Measurements from ENCODE around the gene IL6ST.

The IL6ST gene

DNA sequence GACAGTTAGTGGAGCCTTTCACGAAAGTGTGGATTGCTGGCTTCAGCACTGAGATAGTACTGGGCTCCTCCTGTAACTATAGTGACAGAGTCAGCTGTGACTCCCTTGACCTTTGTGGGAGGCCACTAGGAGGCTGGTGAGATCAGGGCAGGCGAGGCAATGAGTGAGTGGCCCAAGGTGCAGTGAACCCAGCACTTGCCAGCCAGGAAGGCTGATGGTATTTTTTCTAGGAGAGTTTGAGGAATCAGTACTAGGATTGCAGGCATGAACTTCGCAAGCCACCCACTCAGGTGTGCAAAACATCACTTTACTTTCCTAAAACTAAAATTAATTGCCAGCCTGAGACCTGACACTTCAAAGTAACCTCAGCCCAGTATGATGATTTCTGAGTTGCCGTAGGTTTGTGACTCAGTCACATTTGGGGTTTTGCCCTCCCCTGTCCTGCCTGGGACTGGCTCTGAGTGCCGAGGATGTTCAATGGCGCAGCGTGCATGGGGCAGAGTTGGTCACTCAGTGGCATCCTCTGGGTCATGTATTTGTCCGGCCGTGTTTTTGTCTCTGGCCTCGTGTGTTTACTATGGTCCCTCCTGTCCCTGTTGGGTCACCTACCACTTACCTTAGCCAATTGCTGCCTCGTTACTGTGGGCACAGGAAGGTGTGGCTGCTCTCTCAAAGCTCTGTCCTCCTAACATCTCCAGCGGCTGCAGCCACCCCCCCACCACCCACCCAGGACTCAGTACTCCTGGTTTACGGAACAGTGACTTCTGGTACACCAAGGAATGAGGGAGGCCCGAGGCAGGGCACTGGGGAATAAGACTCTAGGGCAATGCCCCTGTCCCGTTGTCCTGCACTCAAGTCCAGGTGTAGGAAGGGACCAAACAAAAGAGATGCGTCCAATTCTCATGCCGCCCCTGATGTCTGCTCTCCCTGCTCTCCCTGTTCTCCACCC is 76.4 kb downstream of the IL6ST start:
- no peak for DNase-seq

DNA sequence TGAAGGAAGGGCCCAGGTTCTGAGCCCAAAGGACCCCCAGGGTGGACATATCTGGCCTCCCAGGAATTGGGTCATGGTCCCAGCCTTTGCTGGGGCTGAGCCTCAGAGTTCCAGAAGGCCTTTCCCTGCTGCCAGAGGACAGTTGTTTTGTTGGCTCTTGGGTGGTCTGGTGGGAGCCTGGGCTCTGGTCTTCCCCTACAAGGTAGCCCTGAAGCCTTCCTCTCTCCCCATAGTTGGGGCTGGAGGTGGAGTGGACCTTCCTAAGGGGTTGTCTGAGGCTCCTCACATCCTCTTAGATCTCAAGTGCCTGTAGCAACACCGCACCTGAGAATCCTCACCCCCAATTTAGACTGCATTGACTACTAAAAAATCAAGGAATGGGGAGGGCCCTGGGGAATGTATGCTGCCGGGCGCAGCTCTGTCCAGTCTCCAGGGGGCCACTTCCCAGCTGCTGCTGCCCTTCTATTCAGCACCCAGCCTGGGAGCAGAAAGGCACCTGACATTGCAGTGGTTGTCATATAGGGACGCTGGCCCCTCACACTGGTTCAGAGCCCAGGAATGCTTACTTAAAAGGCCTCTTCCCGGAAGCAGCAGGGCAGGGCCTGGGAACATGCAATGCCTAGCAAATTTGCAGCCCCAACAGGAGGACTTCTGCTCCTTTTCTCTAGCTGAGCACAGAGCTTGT is 77.2 kb downstream of the IL6ST start:
- no peak for DNase-seq

DNA sequence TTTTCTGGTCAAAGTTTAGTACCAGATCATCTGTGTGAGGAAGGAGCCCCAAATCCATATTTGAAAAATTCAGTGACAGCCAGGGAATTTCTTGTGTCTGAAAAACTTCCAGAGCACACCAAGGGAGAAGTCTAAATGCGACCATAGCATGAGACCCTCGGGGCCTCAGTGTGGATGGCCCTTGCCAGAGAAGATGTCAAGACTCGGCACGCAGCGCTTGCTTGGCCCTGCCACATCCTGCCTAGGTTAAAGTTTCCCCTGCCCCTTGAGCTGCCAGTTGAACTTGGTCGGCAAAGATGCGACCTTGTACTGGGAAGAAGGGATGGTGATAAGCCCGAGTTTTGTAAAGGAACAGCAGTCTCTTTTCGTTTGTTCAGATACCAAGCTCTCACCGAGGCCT is 77.8 kb downstream of the IL6ST start:
- no peak for DNase-seq

DNA sequence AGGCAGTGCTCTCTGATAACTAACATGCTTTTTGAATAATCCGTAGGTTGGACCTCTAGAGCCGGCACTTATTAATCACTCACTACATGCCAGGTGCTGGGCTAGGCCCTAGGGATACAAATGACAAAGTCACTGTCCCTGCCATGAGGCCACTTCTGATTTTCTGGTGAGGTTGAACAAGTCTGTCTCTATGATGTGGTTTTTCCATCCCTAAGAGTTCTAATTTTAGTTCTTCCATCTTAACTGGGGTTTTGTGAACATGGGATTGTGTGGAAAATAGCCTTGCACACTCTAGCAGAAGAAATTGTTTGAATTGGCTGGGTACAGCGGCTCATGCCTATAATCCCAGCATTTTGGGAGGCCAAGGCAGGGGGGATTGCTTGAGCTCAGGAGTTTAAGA is 79.0 kb downstream of the IL6ST start:
- no peak for DNase-seq

DNA sequence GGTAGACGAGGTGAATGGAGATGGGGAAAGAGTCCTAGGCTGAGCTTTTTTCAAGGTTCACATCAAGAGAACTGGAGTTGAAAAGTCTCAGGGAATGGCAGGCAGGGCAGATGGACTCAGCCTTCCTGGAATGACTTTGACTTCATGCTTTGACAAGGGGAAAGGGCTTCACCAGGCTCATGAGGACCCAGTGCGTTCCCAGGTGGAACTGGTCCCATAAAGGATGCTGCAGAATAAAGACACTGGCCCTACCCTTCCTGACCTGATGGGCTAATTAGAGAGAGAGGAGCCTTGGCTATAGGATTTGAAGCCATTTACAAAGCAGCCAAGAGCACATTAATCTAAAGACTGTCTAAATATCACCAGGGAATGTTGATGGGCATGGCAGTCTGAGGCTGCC is 79.8 kb downstream of the IL6ST start:
- no peak for DNase-seq

DNA sequence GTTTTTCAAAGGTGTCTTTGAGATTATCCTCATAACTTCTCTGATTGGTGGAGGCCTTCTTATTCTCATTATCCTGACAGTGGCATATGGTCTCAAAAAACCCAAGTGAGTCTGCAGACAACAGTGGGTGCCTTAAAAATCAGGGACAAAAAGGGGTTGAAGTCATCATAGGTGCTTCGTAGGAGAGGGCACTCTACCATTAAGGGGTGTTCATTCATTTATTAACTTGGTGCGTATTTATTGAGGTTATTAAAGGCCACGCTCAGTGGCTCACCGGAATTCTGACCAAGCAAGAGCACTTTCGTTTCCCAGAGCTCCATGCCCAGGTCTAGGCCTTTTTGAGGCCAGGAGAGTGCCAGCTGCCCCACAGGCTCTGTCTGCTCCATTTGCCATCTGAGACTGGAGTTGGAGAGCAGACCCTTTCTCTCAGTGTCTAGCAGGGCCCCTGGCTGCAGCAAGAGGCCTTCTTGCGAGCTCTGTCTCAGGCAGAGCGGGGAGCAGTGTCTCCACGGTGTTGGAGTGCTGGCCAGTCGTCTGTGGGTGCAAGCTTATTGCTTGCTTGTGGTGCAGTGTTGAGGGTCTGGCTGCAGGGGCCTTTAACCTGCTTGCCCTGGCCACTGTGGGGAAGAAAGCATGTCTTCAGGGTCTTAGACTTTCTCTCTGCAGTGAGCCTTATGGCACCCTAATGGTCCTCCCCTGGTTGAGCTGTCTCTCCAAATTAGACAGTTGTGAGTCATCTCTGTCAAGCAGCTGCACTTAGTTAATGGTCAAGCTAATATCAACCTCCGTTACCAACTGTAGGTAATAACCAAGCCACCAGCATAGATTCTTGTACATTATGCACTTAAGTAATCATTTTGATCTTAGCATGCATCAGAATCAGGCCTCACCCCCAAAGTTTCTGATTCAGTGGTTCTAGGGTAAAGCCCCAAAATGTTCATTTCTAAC is 81.0 kb downstream of the IL6ST start:
- no peak for DNase-seq

DNA sequence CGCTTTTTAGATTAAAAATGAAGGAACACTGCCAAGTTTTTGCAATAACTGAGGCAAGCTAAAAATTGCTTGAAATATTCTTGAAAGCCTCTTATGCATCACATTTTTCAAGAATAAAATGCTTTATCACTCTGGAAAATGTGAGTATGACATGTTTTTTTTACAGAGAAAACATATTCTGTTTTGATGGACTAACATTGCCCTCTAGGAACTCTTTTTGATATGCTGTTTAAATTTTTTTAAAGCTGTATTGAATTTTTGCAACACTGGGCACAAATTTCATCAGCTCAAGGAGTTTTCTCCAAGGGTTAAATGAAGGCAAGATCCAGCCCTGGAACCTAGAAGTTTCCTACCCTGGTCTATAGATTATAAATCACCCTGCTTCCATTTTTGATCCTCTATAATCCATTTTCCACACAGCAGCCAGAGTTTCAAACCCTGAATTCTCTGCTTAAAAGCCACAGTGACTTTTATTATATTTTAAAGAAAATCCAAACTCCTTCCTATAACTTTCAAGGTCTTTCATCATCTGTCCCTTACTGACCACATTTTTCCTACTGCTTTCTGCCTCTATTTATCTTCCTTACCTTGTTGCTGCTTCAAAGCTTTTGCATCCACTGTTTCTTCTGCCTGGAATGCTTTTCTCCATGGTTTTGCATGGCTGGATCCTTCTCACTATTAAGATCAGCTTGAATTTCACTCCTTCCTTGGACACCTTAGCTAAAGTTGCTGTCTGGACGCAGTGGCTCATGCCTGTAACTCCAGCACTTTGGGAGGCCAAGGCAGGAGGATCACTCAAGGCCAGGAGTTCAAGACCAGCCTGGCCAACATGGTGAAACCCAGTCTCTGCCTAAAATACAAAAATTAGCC is 82.7 kb downstream of the IL6ST start:
- no peak for DNase-seq

DNA sequence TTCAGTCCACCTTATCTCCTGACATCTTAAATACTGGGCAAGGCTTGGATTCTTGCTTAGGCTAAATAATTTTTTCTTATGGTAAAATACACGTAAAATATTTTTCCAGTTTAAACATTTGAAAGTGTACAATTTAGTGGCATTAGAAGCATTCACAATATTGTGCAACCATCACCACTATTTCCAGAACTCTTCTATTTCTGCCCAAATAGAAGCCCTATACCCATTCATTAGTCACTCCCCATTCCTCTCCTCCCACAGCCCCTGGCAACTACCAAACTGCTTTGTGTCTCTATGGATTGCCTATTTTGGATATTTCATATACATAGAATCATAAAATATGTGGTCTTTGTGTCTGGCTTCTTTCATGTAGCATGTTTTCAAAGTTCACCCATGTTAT is 86.0 kb downstream of the IL6ST start:
- DNase-seq = no peak

DNA sequence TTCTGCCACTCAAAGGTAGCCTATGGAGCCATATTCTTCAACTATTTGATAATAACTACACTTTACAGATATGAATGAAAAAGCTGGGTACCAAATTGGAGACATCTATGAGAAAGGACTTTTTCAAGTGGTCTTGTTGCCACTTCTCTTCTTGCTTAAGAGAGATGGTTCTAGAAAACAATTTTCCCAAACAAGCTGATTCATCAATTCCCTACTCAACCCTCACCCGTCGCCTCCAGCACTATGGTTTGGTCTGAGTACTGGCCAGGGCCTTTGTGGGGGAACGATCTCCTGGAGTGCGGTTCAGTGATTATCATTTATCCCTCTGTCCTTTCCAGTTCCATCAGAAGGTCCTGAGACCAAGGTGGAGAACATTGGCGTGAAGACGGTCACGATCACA is 86.8 kb downstream of the IL6ST start:
- no peak for DNase-seq

DNA sequence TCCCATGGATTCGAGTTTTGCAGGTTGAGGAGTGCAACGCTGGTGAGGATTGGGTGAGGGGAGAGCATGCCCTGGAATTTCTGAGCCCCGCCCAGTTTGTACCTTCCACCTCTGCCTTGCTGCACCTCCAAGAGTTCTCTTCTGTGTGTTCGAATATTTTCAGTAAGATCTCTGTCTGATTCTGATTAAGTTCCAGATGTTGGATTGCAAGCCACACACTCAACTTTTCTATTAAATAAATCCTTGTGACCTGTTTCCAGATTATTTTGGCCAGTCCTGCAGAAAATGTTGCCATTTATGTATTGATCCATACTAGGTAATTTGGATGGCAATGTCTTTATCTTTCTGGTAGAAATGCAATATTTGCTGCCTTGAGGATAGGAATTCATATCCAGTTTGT is 89.5 kb downstream of the IL6ST start:
- DNase-seq = no peak

DNA sequence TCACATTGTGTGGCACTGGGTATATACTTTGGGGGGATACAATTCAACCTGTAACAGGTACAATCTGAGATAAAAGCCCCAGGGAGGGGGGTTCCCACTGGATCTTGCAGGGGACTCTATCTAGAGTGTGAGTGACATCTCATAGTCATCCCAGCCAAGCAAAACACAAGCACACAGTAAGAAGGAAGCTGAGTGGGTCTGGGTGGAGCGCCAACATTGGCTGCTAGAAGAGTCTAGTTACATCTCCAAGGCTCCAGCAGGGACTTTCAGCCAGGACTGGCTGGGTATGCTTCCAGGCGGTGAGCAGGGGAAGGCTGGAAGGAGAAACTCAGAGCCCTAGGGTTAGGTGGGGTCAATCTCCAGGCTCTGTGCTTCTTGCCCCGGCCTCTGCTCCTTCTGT is 90.6 kb downstream of the IL6ST start:
- no peak for DNase-seq

DNA sequence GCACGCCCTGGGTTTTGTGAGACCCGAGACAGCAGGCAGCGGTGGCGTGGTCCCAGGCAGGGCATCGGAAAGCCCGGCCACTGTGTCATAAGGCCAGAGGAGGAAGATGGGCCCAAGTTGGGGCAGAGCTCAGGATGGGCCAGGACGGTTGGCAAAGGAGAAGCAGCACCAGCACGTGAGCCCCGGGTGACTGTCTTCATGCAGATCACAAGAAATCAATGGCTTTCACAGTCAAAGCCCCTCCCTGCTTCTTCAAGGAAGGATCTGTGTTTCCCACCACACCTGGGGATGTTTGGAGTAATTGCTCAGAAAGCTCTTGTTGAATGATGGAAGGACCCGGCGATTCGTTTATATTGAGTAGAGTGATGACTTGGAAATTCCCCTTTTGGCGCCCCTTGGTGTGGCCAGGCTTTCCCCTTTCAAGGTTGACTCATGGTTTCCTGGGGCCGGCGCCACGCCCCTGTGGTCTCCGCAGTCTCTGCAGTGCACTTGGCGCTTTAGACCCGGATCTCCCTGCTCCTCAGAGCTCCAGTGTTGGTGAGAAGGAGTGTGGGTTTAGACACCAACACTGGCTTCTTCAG is 91.6 kb downstream of the IL6ST start:
- DNase-seq = peak; percentile 13 to 83 (median 38)

DNA sequence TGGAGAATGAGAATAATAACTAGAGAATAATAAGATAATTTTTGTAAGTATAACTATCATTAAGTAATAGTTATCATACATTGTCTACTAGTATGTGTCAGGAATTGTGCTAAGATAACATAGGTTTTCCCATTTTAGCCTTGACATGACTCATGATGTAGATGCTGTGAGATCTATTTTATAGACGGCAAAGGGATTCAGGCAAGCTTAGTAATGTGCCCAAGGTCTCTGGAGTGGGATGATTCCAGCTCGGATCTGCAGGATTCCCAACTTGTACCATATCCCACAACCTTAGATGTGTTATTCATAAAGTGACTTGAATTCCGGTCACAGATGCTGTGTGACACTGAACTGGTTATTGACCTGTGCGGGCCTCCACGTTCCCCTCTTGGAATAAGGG is 92.1 kb downstream of the IL6ST start:
- DNase-seq = no peak

DNA sequence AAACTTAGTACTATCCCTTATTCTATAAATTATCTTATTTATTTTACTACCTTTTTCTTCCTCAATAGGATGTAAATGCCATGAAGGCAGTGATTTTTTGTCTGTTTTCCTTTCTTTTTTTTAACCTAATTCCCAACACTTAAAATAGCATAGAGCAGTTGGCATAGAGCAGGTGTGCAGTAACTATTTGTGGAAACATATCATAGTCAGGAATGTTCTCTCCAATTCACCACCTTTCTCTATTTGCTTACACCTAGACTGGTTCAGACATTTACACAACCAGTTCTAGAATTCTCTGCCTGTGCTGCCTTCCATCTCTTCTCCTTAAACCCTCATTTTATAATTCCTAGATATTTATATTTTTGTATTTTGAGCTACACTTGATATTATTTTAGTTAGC is 94.0 kb downstream of the IL6ST start:
- DNase-seq = no peak

DNA sequence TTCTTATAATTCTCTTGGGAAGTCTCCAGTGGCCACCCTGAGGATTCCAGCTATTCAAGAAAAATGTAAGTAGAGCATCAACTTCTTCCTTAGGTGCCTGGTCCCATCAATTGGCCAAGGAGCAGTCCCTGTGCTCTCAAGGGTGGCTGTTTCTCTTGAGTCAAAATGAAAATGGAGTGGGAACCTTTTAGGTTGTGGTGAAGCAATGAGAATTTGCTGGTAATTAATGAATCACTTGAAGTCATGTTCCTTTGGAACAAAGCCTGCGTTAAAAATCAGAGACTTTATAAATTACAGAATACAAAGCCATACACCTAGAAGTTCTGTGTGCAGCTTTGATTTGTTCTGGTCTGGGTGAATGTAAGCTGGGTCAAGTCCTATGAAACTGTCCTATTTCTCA is 94.7 kb downstream of the IL6ST start:
- peak in 1 of 5 donors; percentile 30 for DNase-seq

DNA sequence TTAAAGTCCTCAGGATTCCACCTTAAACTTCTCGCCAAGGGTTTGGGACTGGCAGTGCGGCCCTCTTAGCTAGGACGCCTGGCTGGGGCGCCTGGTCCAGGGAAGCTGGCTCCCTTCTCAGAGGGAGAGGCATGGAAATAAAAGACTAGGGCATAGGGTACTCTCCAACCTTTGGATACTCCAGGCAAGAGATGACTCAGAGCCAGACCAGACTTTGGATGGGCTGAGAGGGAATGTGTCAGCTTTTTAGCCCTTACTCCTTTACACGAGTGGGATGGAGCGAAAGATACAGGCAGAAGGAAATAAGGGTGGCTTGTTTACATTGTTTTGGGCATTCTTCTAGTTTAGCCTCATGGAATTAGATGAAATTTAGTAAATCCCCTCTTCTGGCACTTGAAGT is 95.4 kb downstream of the IL6ST start:
- DNase-seq = no peak

DNA sequence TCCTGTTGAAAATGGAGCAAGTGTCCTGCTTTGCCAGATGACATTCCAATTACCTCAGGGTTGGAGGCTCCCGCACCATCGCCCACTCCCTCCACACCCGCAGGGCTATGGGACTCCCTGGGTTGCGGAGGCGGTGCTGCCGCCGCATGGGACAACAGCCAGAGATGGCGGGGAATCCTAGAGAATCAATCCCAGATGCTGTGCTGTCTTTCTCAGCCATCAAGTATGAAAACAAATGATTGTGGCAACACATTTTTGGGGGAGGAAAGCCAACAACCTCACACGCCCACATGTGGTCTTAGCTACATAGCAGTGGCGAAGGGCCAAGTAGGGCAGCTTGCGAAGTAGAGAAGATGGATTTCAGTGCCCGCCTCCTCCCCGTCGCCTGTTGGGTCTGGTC is 96.9 kb downstream of the IL6ST start:
- no peak for DNase-seq

DNA sequence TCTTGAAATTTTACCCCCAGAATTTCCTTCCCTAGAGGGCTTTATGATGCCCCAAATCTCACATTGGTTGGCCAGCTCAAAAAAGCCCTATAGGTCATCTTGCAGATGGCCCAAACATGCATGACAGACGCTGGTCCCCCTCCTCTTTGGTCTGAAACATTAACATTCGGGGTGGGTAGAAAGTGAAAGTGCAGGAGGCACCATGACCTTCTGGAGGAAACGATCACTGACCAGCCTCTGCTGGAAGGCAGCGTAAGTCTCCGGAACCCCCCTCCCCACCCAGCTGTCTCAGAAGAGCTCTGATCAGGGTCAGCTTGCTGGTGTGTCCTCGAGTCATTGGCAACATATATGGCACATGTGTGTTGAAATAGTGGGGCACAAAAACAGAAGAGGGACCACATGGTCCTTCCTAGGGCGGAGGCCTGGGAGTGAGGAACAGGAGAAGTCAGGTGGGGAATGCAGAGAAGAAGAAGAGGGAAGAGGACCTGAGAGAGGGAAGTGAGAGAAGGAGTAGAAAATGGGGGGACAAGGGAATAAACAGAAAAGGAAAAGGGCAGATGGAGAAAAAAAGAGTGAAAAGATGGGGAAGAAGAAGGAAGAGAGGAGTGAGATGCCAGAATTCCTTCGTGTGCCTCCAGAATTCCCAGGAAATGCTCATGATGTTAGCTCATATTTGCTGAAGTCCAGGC is 97.4 kb downstream of the IL6ST start:
- DNase-seq = no peak

DNA sequence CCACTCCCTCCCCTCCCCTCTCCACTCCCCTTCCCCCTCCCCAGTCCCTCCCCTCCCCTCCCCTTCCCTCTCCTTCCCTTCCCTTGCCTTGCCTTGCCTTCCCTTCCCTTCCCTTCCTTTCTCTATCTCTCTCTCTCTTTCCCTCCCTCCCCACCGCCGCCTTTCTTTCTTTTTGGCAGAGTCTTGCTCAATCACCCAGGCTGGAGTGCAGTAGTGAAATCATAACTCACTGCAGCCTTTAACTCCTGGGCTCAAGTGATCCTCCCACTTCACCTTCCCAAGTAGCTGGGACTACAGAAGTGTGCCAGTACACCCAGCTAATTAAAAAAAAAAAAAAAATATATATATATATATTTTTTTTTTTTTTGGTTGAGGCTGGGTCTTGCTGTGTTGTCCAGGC is 98.1 kb downstream of the IL6ST start:
- no peak for DNase-seq

DNA sequence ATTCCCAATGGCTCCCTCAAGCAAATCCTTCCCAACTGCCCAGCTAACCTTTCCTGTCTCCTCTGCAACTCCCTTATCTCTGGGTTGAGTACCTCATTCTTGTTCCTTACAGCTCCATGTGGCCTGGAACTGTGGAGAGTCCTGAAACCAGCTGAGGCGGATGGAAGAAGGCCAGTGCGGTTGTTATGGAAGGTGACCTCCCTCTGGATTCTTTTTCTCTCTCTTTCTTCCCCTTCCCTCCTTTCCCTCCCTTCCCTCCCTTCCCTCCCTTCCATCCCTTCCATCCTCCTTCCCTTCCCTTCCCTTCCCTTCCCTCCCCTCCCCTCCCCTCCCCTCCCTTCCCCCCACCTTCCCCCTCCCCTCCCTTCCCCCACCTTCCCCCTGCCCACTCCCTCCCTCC is 98.5 kb downstream of the IL6ST start:
- DNase-seq = no peak

DNA sequence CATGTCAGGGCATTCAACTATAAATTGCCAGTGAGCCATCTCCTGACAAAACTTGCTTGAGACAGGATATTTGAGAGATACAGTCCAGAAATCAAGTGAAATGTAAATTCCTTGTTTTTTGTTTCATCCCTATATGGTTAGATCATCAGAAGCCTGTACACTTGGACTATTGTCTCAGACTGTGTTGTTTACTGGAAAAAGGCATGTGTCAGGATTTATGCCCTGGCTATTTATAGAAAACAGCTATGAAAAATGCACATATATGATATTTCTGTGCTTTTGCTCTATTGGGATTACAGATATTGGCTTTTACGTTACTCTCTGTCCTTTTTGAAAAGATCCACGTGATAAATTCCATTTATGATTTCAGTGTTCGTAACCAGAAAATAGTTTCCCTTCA is 99.4 kb downstream of the IL6ST start:
- no peak for DNase-seq

Data from T-helper 1 cell (primary cell).